Prostate gland (tissue), 2 donors: Measurements from ENCODE around the gene SEL1L3. TPM values are rescaled to one million over a fixed set of nuclear protein-coding genes. Genes with fewer than 3 reads are reported as not detected.

Experiments used
- DNase-seq: peaks from one replicate; pipeline ENCODE4 v3.0.0-alpha.2; 2019; ENCODE audit warnings: low spot score
- H3K27ac ChIP-seq, 2 donors: fragments of 200-600 bp; sonication (generic); 2 replicates each; pipeline ENCODE4 v1.5.1; 2017 to 2019
- H3K27me3 ChIP-seq: fragments of 200-600 bp; sonication (generic); replicated peaks from 2 replicates; pipeline ENCODE4 v1.5.1; 2019; ENCODE audit not compliant: insufficient read depth
- H3K36me3 ChIP-seq, 2 donors: fragments of 200-600 bp; sonication (generic); 1 replicate in 1 of 2; 2 replicates in 1 of 2; pipeline versions ENCODE4 v1.5.1 to v1.8.1; 2017 to 2019
- H3K4me1 ChIP-seq: fragments of 200-600 bp; sonication (generic); replicated peaks from 2 replicates; pipeline ENCODE4 v1.5.1; 2019
- H3K4me3 ChIP-seq, 2 donors: fragments of 200-600 bp; sonication (generic); 2 replicates each; pipeline ENCODE4 v1.5.1; 2017 to 2019
- H3K9me3 ChIP-seq: fragments of 200-600 bp; sonication (generic); 2 replicates; pipeline ENCODE4 v1.5.1; 2017
- POLR2A ChIP-seq: fragments of 450-650 bp; IDR thresholded peaks from one replicate; pipeline ENCODE4 v1.6.1; 2016; ENCODE audit warnings: antibody characterized with exemption, mild to moderate bottlenecking
- POLR2AphosphoS5 ChIP-seq: sonication (generic); formaldehyde crosslinking; IDR thresholded peaks from one replicate; pipeline ENCODE4 v1.6.1; 2017; ENCODE audit warnings: antibody characterized with exemption
- WGBS: methylation state at CpG from one replicate; pipeline ENCODE4 v1.1.5; 2018; 5-methylcytosine and 5-hydroxymethylcytosine counted together
- intact Hi-C: fragments of 100-400 bp; cut with DNase I; formaldehyde crosslinking; loops from one replicate; pipeline ENCODE4 v1.14.2; 2022
- total RNA-seq, 2 donors: library from RNA; depleted of rRNA; stranded (reverse); fragments of >200 nt; gene quantifications; one replicate each; pipeline ENCODE4 v1.1.0, GENCODE V29; 2016
- TF ChIP-seq, protein P1 (sequence below), 4 experiments: fragments of 200-600 bp in 2 of 4; fragments of 450-650 bp in 2 of 4; sonication (generic) in 2 of 4; IDR thresholded peaks; 1 replicate in 3 of 4; 2 replicates in 1 of 4; pipeline ENCODE4 v1.5.1; 2016 to 2019; ENCODE audit warnings: antibody characterized with exemption in 4 of 4, mild to moderate bottlenecking in 2 of 4, moderate library complexity in 2 of 4

The SEL1L3 gene
- total RNA-seq, 2 donors from 2014 or later: 22.2 to 26.1 TPM

DNA sequence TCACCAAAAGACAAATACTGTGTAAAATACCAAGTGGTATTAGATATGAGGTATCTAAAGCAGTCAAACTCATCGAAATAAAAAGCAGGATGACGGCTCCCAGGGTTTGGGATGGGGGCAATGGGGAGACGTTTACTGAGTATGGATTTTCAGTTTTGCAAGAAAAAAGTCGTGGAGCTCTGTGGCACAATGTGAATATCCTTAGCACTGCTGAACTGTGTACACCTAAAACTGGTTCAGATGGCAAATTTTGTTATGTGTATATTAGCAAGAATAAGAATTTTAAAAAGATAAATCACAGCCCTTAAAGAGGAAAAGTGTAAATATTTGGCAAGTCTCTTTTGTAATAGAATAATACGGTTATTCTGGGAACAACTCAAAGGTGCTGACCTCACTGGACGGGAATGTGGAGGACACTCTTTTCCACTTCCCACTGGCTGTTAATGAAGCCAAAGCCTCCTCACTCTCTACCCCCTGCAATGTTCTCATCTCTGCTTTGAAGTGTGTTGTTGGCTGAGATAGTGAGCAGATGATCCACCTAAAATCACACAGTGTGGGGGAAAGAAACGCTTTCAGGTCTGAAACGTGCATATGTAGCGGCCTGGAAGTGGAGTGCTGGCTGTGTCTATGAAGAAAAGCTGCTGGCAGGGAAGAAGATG, 49.2 kb downstream of the SEL1L3 start:
- H3K27ac ChIP-seq: no peak overlapping the region
- no peaks in the 10 kb centered on the region for H3K27me3 ChIP-seq
- H3K4me3 ChIP-seq: no peak overlapping the region
- WGBS: 62% methylated on average over 9 of the region's 9 CpGs
- no peaks in the 10 kb centered on the region for H3K36me3 ChIP-seq
- H3K9me3 ChIP-seq: no peaks in the 10 kb centered on the region
- intact Hi-C loops: no loop called here
- no peak for DNase-seq
- TF ChIP-seq, protein P1, sequence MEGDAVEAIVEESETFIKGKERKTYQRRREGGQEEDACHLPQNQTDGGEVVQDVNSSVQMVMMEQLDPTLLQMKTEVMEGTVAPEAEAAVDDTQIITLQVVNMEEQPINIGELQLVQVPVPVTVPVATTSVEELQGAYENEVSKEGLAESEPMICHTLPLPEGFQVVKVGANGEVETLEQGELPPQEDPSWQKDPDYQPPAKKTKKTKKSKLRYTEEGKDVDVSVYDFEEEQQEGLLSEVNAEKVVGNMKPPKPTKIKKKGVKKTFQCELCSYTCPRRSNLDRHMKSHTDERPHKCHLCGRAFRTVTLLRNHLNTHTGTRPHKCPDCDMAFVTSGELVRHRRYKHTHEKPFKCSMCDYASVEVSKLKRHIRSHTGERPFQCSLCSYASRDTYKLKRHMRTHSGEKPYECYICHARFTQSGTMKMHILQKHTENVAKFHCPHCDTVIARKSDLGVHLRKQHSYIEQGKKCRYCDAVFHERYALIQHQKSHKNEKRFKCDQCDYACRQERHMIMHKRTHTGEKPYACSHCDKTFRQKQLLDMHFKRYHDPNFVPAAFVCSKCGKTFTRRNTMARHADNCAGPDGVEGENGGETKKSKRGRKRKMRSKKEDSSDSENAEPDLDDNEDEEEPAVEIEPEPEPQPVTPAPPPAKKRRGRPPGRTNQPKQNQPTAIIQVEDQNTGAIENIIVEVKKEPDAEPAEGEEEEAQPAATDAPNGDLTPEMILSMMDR (IDR thresholded peaks at IDR 0.05): no peak
- TF ChIP-seq POLR2AphosphoS5 (no peak), POLR2A (no peak)
- no peaks in the 10 kb centered on the region for H3K4me1 ChIP-seq

DNA sequence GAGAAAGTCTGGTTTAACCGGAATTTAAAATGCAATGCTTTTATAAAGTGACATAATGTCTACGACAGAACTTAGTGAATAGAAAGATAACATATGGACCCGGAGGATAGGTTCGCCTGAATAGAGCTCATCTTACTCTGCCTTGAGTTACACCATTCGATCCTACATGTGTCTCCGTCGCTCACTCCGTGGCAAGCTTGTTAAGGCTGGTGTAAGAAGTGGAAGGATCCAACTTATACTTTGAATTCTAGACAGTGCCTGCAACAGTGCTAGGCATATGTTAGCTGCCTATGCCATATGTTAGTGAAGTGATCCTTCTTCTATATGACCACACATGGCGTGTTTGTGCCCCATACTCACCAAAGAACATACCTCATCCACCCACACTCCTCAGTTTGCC, 50.9 kb downstream of the SEL1L3 start:
- Histone ChIP-seq H3K4me1 (no peaks in the 10 kb centered on the region), H3K4me3 (no peak overlapping the region), H3K27ac (no peak overlapping the region), H3K36me3 (no peaks in the 10 kb centered on the region), H3K9me3 (no peaks in the 10 kb centered on the region), H3K27me3 (no peaks in the 10 kb centered on the region)
- no peak for DNase-seq
- intact Hi-C loops: no loop called here
- WGBS: 94% methylated on average over 9 of the region's 9 CpGs
- TF ChIP-seq POLR2A: no peak

DNA sequence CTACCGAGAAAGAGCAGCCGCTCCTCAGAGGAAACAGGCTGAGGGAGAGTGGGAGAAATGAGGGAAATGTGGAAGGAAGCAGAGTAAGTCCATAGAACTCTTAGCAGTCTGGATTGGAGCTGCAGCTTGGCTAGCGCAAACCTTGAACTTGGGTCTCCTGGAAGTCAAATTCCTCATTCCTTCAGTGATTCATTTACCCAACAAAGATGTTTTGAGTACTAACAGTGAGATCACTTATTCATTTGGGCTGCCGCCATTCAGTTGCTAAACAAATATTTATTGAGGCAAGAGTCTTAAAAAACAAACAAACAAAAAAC, 51.5 kb downstream of the SEL1L3 start:
- Histone ChIP-seq H3K9me3 (no peaks in the 10 kb centered on the region), H3K36me3 (no peaks in the 10 kb centered on the region), H3K4me3 (no peak overlapping the region), H3K27ac (no peak overlapping the region), H3K27me3 (no peaks in the 10 kb centered on the region), H3K4me1 (no peaks in the 10 kb centered on the region)
- intact Hi-C loops: no loop called here
- DNase-seq: no peak
- 85% methylated on average over 4 of the region's 4 CpGs for WGBS
- no peak for TF ChIP-seq POLR2AphosphoS5
- TF ChIP-seq POLR2A: no peak
- TF ChIP-seq, protein P1 (IDR thresholded peaks at IDR 0.05): no peak

DNA sequence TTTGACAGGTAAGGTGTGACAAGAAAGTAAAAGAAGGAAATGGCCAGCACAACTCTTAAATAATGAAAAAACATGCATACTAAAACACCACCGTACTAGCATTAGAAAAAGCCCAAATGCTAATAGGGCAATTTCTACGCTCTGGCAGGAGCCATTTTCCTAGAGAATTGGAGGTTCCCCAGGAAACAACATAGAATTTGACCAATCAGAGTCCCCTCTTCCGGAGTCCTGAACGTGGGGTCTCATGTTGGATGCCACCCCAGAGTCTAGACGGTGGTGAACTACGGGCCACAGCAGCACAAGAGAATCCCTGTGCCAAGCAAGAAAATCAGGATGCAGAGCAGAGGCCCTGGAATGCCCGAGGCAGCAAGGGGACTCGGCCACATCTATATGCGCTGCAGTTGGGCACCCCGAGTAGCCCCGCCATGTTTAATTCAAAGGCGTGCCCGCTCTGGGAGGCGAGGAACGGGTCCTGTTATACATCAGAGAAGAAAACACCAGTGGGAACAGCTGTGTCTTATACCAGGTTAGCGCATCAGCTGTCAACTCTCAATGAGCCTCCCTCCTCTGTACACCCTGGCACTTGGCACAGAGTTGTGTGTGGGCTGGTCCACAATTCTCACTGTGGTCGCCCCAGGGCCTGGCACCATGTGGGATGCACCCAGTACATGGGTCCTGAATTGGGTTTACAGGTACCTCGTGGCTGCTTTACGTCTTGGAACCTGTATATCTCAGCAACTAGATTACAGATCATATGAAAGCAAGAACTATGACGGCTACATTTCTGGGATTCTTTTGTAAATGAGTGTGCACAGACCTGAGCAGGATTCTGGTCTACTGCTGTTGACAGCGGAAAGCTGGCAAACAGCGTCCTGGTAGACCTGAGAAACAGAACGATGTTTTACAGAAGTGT, 52.1 kb downstream of the SEL1L3 start:
- DNase-seq: no peak
- no peaks in the 10 kb centered on the region for H3K36me3 ChIP-seq

DNA sequence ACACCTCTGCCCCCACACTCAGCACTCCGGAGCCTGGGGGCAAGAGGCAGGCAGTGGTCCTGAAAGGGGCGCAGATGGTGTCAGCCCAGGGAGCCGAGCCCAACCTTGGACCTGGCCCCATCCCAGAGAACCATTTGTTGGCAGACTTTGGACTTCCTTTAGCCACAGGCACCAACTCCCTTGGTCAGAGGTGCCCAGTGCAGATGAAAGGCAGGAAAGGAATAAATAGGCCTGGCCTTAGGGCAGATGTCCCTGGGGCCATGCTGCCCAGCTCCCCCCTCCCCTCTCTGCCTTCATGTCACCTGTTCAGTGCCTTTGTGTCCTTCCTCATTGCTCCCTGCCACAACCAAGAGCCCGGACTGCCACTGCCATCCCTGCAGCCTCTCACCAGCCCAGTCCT, 52.8 kb downstream of the SEL1L3 start:
- Histone ChIP-seq H3K9me3 (no peaks in the 10 kb centered on the region), H3K4me1 (no peaks in the 10 kb centered on the region), H3K27me3 (no peaks in the 10 kb centered on the region), H3K4me3 (no peak overlapping the region), H3K27ac (no peak overlapping the region), H3K36me3 (no peaks in the 10 kb centered on the region)
- WGBS: 84% methylated on average over 4 of the region's 4 CpGs
- DNase-seq: no peak
- TF ChIP-seq, protein P1 (IDR thresholded peaks at IDR 0.05): no peak
- TF ChIP-seq POLR2A (no peak), POLR2AphosphoS5 (no peak)
- intact Hi-C loops: no loop called here

More for the DNA sequence above, 52.1 kb downstream of the SEL1L3 start:
- no peak overlapping the region for H3K4me3 ChIP-seq
- H3K27ac ChIP-seq: no peak overlapping the region
- H3K27me3 ChIP-seq: no peaks in the 10 kb centered on the region
- WGBS: 91% methylated on average over 23 of the region's 23 CpGs
- H3K9me3 ChIP-seq: no peaks in the 10 kb centered on the region
- intact Hi-C loops: no loop called here
- H3K4me1 ChIP-seq: no peaks in the 10 kb centered on the region
- TF ChIP-seq POLR2A (no peak), POLR2AphosphoS5 (no peak)
- TF ChIP-seq, protein P1 (IDR thresholded peaks at IDR 0.05): no peak
